Measurements from ENCODE around the gene GTPBP4.

DNA sequence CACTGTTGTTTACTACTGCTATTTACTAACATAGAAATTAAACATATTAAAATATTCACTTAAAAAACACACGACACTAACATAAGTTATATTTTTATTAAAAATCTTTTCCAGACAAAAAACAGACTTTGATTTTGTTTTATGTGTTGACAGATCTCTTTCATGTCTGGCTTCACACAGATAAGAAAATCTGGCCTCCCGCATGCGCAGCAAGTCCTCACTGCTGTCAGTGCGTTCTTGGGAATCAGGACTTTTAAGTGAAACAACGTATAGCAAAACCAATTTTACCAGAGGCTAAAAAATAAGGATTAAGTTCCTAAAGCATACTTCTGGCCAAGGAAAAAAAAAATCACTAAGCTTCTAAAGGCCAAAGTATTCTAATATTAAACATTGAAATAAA lies 61.9 kb downstream of the GTPBP4 start:
- TF ChIP-seq, protein P1, sequence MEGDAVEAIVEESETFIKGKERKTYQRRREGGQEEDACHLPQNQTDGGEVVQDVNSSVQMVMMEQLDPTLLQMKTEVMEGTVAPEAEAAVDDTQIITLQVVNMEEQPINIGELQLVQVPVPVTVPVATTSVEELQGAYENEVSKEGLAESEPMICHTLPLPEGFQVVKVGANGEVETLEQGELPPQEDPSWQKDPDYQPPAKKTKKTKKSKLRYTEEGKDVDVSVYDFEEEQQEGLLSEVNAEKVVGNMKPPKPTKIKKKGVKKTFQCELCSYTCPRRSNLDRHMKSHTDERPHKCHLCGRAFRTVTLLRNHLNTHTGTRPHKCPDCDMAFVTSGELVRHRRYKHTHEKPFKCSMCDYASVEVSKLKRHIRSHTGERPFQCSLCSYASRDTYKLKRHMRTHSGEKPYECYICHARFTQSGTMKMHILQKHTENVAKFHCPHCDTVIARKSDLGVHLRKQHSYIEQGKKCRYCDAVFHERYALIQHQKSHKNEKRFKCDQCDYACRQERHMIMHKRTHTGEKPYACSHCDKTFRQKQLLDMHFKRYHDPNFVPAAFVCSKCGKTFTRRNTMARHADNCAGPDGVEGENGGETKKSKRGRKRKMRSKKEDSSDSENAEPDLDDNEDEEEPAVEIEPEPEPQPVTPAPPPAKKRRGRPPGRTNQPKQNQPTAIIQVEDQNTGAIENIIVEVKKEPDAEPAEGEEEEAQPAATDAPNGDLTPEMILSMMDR (IDR thresholded peaks at IDR 0.05), result no peak
- no peak for TF ChIP-seq POLR2A (IDR thresholded peaks at IDR 0.05)
